Hematopoietic multipotent progenitor cell treated with erythropoietin and hydrocortisone succinate and interleukin-3 and kit ligand, for 15 days (in vitro differentiated cells): ENCODE data around the gene GPR107.
A peak's percentile ranks its signal among the peaks of the same experiment; 100 is the strongest.

Experiments used
- DNase-seq: peaks from one replicate; pipeline ENCODE4 v3.0.0-alpha.2; 2015; ENCODE audit warnings: low spot score

GPR107 gene

DNA sequence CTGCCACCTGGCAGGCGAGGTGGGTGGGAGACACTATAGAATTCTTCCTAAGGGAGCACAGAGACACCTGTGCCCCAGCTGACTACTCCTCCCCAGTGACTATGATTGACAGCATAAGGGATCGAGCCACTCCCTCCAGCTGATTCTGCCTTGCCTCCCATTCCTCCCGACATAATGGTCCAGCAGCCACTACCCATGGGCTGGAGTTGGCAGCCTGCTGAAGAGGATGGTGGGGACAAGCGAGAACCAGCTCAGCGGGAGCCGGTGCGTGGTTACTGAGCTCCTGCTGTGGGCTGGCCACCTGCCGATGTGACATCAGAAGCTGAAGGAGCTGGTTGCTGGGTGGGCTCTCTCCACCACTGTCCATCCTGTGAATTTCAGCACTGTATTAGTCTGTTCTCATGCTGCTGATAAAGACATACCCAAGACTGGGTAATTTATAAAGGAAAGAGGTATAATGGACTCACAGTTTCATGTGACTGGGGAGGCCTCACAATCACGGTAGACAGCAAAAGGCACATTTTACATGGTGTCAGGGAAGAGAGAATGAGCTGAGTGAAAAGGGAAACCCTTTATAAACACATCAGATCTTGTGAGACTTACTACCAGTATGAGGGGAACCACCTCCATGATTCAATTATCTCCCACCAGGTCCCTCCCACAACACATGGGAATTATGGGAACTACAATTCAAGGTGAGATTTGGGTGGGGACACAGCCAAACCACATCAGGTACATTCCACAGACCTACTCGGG is 106.4 kb downstream of the GPR107 start:
- DNase-seq, result no peak

DNA sequence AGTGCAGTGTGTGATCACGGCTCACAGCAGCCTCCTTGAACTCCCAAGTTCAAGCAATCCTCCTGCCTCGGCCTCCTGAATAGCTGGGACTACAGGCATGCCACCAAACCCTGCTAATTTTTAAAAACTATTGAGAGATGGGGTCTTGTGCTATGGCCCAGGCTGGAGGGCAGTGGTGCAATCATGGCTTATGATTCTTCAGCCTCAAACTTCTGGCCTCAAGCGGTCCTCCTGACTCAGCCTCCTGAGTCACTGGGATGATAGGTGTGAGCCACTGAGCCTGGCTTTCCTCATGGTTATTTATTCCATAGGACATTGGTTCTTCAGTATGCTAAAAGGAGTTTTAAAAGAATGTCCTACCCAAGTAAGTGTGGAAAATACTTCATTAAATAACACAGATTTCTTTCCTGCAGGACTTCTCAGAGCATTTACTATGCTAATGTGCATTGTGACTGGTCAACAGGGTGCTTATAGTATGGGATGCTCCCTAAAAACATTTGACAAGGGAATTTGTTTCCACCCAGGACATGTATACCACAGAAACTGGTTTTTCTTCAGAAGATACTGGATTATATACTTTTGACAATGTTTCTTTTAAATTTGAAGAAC is 107.3 kb downstream of the GPR107 start:
- DNase-seq, result no peak

DNA sequence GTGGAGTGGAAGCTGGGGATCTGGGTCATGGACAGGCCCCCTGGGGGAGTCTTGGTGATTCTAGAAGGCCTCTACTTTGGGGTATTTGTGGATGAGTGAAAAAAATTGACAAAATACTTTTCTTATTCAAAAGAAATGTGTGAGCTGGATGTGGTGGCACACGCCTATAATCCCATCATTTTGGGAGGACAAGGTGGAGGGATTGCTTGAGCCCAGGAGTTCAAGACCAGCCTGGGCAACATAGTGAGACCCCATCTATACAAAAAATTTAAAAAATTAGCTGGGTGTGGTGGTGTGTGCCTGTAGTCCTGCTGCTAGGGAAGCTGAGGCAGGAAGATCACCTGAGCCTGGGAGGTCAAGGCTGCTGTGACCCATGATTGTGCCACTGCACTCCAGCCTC is 111.9 kb downstream of the GPR107 start:
- no peak for DNase-seq

DNA sequence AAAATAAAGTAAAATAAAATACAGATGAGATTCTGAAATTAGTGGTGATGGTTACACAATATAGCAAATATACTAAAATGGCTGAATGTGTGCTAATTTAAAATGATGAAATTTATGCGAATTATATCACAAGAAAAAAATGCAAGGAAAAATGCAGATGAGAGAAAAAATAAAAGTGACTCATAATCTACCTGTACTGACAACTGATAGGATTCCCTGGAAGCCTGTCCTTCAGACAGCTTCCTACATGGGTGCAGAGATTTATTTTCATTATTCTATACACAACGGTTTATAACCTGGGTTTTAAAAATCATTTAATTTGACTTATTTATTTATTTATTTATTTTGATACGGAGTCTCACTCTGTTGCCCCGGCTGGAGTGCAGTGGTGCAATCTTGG is 112.7 kb downstream of the GPR107 start:
- no peak for DNase-seq

DNA sequence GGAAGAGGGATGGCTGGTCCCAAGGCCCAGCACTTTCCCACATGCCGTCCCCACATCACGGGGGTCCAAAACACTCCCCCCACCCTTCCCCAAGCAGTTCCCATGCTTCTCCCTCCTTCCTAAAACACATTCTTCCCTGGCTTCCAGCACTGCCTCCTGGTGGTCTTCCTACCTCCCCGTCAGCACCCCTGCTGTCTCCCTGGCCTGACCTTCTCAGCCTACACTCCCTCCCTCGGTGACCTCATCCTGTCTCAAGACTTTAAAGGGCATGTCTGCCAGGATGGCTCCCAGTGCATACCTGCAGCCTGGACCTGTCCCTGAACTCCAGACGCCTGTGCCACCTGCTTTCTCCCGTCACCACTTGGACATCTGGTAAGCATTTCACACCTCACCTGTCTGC is 114.2 kb downstream of the GPR107 start:
- no peak for DNase-seq

DNA sequence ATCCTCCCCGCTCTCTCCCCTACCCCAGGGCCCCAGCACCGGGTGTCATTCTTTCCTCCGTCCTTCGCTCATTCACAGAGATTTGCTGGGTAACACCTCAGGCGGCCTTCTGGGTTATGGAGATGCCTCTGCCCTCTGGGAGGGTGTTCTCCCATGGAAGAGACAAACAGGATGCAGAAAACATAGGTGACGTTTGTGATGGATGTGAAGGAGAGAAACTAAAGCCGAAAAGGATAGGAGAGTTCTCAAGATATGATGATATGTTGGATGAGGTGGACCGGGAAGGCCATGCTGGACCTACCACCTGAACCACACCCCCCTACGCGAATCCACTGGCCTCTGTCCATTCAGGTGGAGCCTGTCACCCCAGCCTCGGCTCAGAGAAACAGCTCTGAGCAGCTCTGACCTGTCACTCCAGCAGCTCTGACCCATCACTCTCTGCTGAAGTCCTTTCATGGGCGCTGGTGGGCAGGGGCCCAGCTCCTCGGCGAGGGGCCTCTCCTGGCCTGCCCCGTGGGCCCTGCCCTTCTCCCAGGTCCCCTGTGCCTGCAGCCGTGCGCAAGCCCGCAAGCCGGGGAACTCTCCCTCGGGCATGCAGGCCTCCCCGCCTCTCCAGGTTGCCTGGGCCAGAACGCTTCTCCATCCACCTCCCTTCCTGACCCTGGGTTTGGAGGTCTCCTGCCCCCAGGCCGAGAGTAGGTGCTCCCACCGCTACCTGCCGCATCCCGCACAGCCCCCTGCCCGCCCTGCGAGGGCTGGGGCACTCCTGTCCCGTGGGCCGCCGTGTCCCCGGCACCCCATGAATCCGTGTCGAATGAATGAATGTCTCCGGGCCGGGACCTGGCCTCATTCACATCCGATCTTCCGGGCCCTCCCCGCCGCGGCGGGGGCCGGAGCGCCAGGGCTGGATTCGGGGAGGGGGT is 117.8 kb downstream of the GPR107 start:
- DNase-seq, result no peak

DNA sequence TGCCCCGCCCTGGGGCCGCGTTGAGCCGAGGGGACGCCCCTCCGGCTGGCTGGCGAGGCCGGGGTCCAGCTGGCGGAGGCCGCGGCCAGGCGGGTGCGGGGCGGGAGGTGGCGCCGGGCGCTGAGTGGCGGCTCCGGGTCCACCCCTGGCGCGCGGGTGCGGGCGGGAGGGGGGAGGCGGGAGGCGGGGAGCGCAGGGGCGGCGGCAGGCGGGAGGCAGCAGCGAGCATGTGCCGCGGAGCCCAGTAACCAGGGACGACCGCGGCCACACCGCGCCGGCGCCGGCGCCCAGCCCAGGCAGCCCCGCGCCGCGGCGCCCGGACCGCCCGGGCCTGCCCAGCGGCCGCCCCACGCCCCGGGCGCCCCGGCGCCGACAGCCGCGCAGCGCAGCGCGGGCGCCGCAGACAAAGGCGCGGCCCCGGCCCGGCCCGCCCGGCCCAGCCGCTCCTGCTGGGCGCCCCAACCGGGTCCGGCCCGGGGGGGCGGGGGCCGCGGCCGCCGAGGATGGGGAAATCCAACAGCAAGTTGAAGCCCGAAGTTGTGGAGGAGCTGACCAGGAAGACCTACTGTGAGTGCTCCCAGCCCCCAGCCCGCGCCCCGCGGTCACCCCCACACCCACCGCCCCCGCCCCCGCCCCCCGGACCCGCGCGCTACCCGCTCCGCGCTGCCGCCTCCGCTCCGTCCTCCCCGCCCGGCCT is 118.6 kb downstream of the GPR107 start, which contains the start of gene NCS1:
Gene NCS1, plus strand, starts transcription at position 244 of the 697 bp plus-strand sequence. Its CDS starts 260 bp downstream, at position 504.
- DNase-seq, result peak; percentile 75

DNA sequence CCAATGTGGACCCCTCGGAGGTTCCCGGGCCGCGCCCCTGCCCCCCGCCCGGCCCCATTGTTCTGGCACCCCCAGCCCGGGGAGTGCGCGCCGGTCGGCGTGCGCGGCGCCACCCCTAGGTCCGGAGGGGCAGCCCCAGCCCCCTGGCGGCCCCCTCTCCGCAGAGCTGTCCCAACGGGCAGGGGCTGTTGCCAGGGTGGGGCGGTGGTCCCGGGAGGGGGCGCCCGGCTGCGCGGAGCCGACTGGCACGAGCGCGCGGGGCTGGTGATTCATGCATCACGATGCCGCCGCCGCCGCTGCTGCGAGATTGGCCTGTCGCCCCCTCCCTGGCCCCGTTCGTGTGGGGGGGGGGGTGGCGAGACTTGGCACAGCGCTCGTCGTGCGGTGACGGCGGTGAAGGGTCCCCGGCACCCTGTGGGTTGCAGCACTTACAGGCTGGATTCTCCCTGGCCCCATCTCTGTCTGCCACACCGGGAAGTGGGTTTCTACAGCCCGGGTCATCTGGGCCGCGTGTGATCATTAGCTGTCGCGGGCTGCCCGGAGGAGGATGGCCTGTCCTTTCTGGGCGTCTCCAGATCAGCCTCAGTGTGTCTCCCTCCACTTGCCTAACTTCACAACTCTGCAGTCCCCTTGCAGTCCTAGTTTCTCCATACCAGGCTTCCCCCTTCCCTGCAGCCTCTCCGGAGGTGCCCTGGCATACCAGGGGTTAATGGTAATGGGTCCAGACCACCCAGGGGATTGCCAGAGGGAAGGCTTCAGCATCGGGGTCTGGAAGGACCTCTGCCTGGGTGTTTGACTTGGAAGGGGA is 119.4 kb downstream of the GPR107 start:
- peak; percentile 31 for DNase-seq

DNA sequence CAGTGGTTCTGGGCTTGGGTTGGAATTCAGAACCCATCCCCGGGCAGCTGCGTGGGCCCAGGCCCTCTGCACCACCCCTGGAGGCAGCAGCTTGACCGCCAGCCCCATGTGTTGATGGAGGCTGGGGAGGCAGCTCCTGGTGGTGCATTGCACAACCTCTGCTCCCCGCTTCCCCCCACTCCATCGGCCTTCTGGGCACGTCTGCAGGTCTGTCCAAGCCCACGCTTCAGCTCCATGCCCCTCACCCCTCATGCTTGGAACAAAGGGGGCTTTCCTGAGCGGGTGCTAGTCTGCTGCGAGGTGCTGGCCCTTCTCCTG is 119.9 kb downstream of the GPR107 start:
- DNase-seq, result no peak

DNA sequence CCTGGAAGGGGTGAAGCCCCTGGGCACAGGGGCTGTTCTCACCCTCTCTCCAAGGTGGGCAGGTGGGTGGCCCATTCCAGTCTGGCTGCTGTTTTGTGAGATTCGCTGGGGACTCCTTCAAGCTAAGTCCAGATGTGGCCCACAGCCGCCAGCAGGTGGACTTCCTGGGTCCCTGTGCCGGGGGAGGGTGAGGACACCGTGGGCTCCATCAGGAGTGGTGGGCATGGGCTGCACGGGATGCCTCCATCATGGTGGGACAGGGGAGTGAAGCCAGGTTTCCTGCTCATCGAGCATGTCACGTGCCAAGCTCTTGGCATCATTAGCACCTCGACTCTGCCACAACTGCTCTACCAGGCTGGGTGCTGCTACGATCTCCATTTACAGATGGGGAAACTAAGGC is 120.3 kb downstream of the GPR107 start:
- no peak for DNase-seq

DNA sequence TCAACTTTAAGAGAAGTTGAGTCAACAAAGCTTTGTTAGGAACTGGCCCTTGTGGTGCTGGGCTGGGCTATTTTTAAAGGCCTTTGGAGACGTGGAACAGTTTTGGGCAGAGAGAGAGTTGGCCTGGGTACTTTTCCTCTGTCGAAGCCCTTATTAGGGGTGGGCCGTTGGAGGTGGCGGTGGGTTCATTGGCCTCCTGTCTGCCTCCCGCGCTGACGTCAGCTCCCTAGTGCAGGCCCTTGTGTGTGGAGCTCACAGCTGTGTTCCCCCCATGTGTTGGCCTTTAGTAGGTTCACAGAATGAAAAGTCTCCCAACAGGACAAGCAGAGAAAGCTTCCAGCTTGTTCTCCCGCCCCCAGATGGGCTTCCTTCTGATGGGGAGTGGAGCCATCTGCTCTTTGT is 121.2 kb downstream of the GPR107 start:
- DNase-seq, result no peak

DNA sequence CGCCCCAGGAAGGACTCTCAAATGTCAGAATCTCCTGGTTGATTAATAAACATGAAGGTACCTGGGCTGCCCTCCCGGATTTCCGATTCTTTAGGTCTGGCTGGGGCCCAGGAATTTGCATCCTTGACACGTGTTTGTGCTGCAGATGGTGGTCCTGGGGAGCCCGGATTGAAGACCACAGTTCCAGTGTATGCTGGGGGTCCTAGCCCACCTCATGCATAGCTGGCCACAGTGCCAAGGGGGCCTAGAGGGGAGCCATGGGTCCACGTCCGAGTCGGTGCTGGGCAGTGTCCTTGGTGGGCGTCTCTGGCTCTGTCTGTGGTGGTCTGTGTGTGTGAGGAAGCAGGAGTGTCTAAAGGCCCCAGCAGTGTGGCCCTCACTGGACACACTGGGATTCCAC is 121.6 kb downstream of the GPR107 start:
- no peak for DNase-seq

DNA sequence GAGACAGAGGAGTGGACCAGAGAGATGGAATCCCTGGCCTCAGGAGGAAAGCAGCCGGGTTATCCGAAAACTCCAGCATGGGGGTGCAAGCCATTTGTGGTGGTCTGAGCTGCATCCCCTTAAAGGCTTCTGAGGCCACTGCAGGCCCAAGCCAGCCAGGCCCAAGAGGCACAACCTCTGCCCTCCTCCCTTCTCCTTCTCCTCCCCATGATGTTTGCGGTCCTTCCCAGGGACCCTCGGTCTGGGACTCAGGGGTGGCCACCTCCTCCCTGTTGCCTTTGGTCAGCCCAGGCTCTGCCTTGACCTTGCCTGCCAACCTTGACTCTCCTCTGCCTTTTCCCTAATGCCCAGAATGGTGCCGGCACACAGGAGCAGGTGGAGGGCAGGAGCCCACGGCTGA is 123.1 kb downstream of the GPR107 start:
- no peak for DNase-seq

DNA sequence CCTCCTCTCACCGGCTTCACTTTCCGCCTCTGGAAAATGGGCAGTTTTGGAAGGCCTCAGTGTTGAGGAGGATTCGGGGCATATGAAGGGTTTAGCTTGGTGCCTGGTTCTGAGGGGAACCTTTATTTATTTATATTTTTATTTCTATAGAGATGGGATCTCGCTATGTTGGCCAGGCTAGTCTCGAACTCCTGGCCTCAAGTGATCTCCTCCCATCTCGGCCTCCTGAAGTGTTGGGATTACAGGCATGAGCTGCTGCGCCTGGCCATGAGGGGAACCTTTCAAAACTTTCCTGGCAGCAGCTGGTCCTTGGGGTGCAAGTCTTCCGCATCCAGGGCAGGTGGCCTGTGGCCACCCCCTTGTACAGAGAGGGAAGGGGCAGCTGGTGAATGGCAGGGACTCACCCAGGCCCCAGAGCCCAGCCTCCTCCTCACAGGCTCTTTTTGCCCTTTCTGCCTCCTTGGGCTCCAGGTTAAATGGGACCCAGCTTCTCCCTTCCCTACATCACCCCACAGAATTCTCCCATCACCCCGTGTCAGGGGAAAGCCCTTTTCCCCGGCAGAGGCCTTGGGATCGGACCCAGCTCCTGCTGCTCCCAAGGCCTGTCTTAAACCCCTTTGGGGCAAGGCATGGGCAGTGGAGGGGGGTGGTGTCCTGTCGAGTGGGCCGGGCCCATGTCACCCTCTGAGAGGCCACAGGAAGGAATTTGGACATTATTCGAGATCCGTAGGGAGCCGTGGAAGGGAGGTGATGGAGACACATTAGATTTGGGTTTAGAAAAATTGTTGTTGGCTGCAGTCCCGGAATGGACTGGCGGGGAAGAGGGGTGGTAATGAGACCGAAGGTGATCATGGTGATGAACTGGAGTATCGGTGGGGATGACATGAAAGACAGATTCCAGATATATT is 124.4 kb downstream of the GPR107 start:
- DNase-seq, result no peak

DNA sequence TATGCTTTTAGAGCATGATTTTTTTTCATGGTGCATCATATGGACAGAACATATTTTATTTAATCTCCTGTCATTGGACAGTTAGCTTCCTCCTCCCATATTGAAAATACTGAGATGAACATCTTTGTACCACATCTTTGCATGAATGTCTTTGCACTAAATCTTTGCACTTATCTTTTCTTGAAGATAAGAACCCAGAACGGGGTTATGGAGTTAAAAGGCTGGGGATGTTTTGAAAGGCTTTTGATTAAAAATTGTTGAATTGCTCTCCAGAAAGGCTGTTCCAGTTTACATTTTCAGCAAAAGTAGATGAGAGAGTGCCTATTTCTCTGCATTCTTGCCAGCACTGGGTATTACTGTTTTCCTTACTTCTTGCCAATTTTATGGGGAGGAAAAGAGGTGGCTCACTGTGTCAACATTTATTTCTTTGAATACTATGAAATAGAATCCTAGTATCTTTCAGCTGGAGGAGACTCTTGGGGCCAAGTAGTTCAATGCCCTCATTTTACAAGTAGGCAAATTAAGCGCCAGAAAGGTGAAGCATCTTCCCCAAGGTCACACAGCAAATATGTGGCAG is 125.7 kb downstream of the GPR107 start:
- no peak for DNase-seq

DNA sequence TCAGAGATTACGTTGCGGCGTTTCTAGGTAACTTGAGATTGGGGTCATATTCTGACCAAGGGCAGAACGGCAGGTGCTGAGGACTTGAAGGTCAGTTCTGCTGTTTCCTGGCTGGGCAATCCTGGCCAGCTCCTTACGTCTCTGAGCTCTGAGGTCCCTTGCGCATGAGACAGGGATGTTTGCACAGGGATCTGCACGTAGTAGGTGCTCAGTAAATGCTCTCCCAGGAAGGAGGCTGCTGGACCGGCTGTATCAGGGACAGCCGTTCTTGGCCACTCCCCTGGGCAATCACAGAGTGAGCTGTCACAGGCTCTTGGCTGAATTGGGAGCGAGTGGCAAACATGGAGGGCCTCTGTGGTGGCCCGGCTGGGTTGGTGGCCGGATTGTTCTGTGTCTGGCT is 126.8 kb downstream of the GPR107 start:
- peak; percentile 30 for DNase-seq

DNA sequence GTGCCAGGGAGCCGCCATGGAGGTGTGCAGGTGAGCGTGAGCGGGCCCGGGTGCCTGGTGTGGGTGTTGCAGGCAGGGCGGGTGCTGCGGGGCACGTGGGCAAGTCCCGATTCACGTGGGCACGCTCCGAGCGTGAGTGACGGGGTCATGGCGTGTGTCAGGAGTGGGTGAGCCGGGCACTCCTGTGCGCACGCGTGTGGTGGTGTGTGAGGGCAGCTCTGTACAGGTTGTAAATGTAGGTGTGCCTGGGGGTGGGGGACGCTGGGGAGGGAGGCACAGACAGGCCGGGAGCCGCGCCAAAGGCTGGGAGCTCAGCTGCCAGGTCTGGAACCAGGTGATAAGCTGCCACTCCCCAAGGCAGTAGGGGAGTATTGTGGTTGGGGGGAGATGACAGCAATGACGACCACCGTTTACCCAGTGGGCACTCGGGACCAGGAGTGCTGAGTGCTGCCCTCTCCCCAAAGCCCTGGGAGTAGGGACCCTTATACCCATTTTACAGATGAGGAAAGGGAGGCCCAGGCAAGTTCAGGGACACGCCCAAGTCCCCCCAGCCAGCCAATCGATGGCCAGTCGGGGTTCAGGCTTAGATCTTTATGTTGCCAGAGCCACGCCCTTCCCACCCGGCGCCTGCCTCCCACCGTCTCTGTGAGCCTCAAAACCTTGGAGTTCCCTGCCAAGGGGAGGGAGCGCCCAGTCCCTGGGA is 128.1 kb downstream of the GPR107 start:
- peak; percentile 90 for DNase-seq

DNA sequence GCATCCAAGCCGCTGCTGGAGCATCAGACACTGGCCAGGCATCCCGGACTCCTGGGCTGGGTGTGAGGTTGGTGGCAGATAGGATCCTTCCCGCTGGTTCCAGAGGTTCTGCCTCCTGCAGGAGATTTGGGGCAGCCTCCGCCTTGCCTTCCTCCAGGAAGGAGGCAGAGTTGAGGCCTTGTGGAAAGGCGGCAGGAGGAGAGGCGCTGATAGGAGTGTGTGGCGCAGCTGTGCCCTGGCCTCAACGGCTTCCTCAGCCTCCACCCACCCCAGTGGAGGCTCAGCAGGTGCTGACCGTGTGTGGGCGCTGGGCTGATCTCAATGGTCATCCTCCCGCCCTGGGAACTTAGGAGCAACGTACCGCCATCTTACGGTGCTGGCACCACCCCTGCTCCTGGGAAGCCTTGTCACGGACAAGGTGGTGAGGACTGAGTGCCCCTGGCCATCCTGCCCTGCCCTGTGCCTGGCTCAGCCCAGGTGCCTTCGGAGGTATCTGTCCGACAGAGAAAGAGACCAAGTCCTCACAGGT is 128.7 kb downstream of the GPR107 start:
- no peak for DNase-seq

DNA sequence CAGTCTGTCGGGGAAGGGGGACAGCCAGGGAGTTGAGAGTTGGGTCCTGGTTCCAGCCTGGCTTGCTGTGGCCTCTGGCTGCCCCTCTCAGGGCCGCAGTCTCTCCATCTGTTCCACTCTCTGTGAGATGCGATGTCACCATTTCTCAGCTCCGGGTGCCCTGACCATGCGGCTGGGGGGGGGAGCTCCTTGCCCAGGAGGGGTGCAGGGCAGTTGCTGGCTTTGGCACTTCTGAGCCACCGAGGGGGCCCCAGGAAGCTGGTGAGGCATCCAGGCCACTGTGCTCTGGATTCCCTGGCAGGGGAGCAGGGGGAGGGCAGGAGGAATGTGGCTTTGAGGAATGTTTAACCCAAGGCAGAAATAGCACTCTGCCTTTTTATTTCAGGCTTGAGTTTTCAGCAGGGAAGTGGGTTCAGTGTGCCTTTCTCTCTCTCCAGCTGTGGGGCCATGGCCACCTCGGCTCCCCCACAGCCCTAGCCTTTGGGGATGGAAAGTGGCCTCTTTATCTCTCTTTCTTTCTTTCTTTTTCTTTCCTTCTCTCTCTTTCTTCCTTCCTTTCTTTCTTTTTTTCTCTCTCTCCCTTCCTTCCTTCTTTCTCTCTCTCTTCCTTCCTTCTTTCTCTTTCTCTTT is 129.5 kb downstream of the GPR107 start:
- DNase-seq, result no peak
